ENCODE results near the gene DRD3.

DNA sequence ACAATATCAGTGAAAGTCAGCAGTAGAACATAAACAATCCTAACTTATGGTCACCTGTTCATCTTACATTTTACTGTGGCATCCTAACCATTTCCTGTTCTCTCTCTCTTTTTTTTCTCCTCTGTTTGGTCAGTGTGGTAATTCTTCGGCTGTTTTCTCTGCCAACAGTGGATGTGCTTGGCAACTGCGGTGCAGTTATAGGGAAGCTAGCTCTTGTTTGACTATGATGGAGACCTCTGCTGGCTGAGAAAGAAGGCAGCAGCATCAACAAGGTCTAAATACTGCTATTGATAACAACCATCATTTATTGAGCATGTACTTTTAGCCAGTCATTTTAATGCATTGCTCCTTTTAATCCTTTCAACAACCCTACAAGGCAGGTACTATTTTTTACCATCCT lies 723 bp upstream of the DRD3 start:
- TF ChIP-seq, protein P1, sequence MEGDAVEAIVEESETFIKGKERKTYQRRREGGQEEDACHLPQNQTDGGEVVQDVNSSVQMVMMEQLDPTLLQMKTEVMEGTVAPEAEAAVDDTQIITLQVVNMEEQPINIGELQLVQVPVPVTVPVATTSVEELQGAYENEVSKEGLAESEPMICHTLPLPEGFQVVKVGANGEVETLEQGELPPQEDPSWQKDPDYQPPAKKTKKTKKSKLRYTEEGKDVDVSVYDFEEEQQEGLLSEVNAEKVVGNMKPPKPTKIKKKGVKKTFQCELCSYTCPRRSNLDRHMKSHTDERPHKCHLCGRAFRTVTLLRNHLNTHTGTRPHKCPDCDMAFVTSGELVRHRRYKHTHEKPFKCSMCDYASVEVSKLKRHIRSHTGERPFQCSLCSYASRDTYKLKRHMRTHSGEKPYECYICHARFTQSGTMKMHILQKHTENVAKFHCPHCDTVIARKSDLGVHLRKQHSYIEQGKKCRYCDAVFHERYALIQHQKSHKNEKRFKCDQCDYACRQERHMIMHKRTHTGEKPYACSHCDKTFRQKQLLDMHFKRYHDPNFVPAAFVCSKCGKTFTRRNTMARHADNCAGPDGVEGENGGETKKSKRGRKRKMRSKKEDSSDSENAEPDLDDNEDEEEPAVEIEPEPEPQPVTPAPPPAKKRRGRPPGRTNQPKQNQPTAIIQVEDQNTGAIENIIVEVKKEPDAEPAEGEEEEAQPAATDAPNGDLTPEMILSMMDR (conservative IDR thresholded peaks at IDR 0.05; ENCODE audit: low read length) = peak; percentile 74
- TF ChIP-seq EZH2phosphoT487 (IDR thresholded peaks at IDR 0.05; ENCODE audit: borderline replicate concordance, low read depth, low read length) = no peak
